ENCODE measurements around the gene NHLRC4.

NHLRC4 gene

GRCh38 chr16:535446-536405 lies 31.1 kb upstream of the NHLRC4 start:
- H3K9me3 Mint-ChIP-seq: no peaks in the 10 kb centered on the region
- peaks cover 6% of the 10 kb centered on the region for H3K36me3 Mint-ChIP-seq (ENCODE audit: low read depth)
- peak overlapping the region; percentile 32 for H3K27ac Mint-ChIP-seq
- no peaks in the 10 kb centered on the region for H3K27me3 Mint-ChIP-seq (ENCODE audit: low read depth, poor library complexity)
- H3K4me1 Mint-ChIP-seq: peaks cover 14% of the 10 kb centered on the region
- no peak for TF ChIP-seq CTCF (IDR thresholded peaks at IDR 0.05)
- DNase-seq: no peak
- no peak overlapping the region for H3K4me3 Mint-ChIP-seq

- DNase-seq: no peak
- Mint-ChIP-seq H3K4me3 (no peak overlapping the region), H3K4me1 (peaks cover 14% of the 10 kb centered on the region), H3K27ac (no peak overlapping the region), H3K9me3 (no peaks in the 10 kb centered on the region), H3K27me3 (ENCODE audit: low read depth, poor library complexity) (no peaks in the 10 kb centered on the region), H3K36me3 (ENCODE audit: low read depth) (peaks cover 6% of the 10 kb centered on the region)
- TF ChIP-seq CTCF (IDR thresholded peaks at IDR 0.05): no peak
Measured at GRCh38 chr16:536746-537145, 30.1 kb upstream of the NHLRC4 start.

GRCh38 chr16:537415-538335 lies 29.1 kb upstream of the NHLRC4 start:
- peaks cover 20% of the 10 kb centered on the region for H3K4me1 Mint-ChIP-seq
- TF ChIP-seq CTCF (IDR thresholded peaks at IDR 0.05): no peak
- H3K4me3 Mint-ChIP-seq: no peak overlapping the region
- H3K36me3 Mint-ChIP-seq (ENCODE audit: low read depth): peaks cover 12% of the 10 kb centered on the region
- no peak for DNase-seq
- no peaks in the 10 kb centered on the region for H3K9me3 Mint-ChIP-seq
- H3K27ac Mint-ChIP-seq: no peak overlapping the region
- no peaks in the 10 kb centered on the region for H3K27me3 Mint-ChIP-seq (ENCODE audit: low read depth, poor library complexity)

DNA sequence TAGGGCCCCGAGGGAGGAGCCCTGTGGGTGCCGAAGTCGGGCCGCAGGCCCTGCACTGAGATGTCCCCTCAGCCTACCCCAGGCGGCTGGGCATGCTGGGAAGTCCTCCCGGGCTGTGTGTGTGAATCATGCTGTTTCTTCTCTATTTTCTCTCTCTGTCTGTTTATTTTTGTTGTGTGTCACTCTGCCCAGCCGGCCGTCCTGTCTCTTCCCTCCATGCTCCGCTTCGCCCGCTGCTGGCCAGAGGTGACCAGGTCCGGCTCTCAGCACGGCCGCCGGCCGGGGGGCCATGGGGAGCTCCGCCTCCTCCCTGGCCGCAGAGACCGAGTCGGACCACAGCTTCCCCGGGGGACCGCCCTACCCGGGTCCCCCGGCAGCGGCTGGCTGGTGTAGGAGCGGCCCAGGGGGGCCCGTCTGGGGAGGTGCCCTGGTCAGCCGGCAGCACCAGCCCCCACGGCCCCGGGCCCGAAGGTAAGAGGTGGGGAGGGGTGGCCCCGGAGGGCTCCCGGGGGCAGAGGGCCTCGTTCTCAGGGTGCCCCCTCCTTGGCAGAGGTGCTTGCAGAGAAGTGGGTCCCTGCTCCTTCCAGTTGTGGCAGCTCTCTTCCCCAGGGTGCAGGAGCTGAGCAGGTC lies 26.8 kb upstream of the NHLRC4 start:
- peak overlapping the region; percentile 93 for H3K27ac Mint-ChIP-seq
- H3K4me3 Mint-ChIP-seq: no peak overlapping the region
- no peaks in the 10 kb centered on the region for H3K27me3 Mint-ChIP-seq (ENCODE audit: low read depth, poor library complexity)
- TF ChIP-seq CTCF (IDR thresholded peaks at IDR 0.05): no peak
- peaks cover 18% of the 10 kb centered on the region for H3K4me1 Mint-ChIP-seq
- peaks cover 12% of the 10 kb centered on the region for H3K36me3 Mint-ChIP-seq (ENCODE audit: low read depth)
- H3K9me3 Mint-ChIP-seq: no peaks in the 10 kb centered on the region
- DNase-seq: no peak

DNA sequence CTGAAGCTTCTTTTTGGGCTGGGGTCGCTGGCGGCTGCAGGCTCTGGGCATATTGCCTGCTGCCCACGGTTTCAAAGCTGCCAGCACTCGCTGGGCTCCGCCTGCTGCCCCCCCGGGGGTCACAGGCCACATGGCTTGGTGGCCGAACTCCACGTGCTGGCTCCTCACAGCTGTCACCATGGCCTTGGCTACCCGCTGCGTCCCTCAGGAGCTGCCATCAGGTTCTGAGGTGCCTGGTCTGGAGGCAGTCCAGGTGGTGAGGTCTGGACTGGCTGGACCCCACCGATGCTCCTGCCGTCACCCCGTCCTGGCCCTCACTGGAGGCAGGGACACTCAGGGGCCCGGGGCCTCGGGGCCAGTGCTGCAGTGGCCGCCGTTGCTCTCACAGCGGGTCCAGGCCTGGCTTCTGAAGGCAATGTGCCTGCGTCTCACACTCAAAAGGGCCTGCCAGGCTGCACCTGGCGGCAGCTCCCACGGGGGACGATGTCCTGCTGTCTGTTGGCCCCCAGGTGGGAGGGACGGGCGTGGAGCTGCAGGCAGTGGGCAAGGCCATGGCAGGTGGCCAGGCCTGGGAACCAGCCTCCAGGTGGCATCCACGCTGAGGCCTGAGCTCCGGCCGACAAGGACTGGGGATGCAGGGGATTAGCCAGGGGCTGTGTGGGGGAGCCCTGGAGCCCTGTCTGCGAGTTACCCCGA lies 26.0 kb upstream of the NHLRC4 start:
- Mint-ChIP-seq H3K27me3 (ENCODE audit: low read depth, poor library complexity) (no peaks in the 10 kb centered on the region), H3K9me3 (no peaks in the 10 kb centered on the region), H3K4me1 (peaks cover 23% of the 10 kb centered on the region), H3K27ac (no peak overlapping the region), H3K4me3 (no peak overlapping the region), H3K36me3 (ENCODE audit: low read depth) (peaks cover 12% of the 10 kb centered on the region)
- DNase-seq: no peak
- no peak for TF ChIP-seq CTCF (IDR thresholded peaks at IDR 0.05)
